A673 (cell line): ENCODE data around the gene NLN. TPM values are rescaled to one million over a fixed set of nuclear protein-coding genes. Genes with fewer than 3 reads are reported as not detected.
A peak's percentile ranks its signal among the peaks of the same experiment; 100 is the strongest.

Experiments used
- BruUV-seq: library from RNA; stranded (reverse); fragments of 400-500 nt; replicated peaks from 2 replicates; lab custom pipeline; 2021; lab: Mats Ljungman, UMichigan
- CTCF ChIA-PET: fragments of 300-600 bp; sonication (Branson Sonifier 250); formaldehyde crosslinking; loops from one replicate; lab custom pipeline; 2022; ENCODE audit warnings: antibody characterized with exemption; lab: Charles Lee
- POLR2A ChIA-PET: fragments of 300-600 bp; sonication (Branson Sonifier 250); formaldehyde crosslinking; loops from one replicate; lab custom pipeline; 2022; ENCODE audit warnings: antibody characterized with exemption; ENCODE audit not compliant: low non-redundant PET; lab: Charles Lee
- DNase-seq: peaks from one replicate; pipeline ENCODE4 v3.0.0-alpha.2; 2015; ENCODE audit warnings: low spot score
- H3K27ac ChIP-seq: fragments of 200-600 bp; sonication (generic); 2 replicates; pipeline ENCODE4 v1.5.1; 2016; ENCODE audit warnings: mixed run types, low read depth, mild to moderate bottlenecking, mixed read lengths, antibody characterized with exemption, low read length; ENCODE audit not compliant: poor library complexity, severe bottlenecking
- H3K27me3 ChIP-seq: fragments of 200-600 bp; sonication (generic); replicated peaks from 2 replicates; pipeline ENCODE4 v1.6.1; 2017; ENCODE audit warnings: mixed run types, low read depth, mild to moderate bottlenecking, mixed read lengths, antibody characterized with exemption, low read length; ENCODE audit not compliant: insufficient read depth, poor library complexity
- H3K36me3 ChIP-seq: fragments of 200-600 bp; sonication (generic); 2 replicates; pipeline ENCODE4 v1.6.1; 2016; ENCODE audit warnings: mixed run types, mild to moderate bottlenecking, mixed read lengths, antibody characterized with exemption, low read length; ENCODE audit not compliant: insufficient read depth, poor library complexity, severe bottlenecking
- H3K4me1 ChIP-seq: fragments of 200-600 bp; sonication (generic); 2 replicates; pipeline ENCODE4 v1.6.1; 2017; ENCODE audit warnings: mixed run types, mild to moderate bottlenecking, mixed read lengths, antibody characterized with exemption, low read length; ENCODE audit not compliant: insufficient read depth, poor library complexity, severe bottlenecking
- H3K4me3 ChIP-seq: fragments of 200-600 bp; sonication (generic); 2 replicates; pipeline ENCODE4 v1.5.1; 2016; ENCODE audit warnings: low read depth, mixed run types, mild to moderate bottlenecking, mixed read lengths, low read length; ENCODE audit not compliant: poor library complexity, severe bottlenecking
- H3K9me3 ChIP-seq: fragments of 200-600 bp; sonication (generic); 2 replicates; pipeline ENCODE4 v1.6.1; 2016; ENCODE audit warnings: mixed run types, low read depth, mild to moderate bottlenecking, mixed read lengths, antibody characterized with exemption, low read length; ENCODE audit not compliant: poor library complexity, severe bottlenecking
- CTCF ChIP-seq: fragments of 300-800, 200-600 bp; sonication (generic); conservative IDR thresholded peaks from 2 replicates; pipeline ENCODE4 v1.5.1; 2017; ENCODE audit warnings: low read depth, mild to moderate bottlenecking, antibody characterized with exemption, low read length, moderate library complexity, mixed read lengths
- EZH2 ChIP-seq: fragments of 200-600 bp; sonication (generic); IDR thresholded peaks from 2 replicates; pipeline ENCODE4 v1.6.1; 2017; ENCODE audit warnings: borderline replicate concordance, low read depth, mild to moderate bottlenecking, mixed read lengths, antibody characterized with exemption, low read length; ENCODE audit not compliant: poor library complexity, severe bottlenecking
- intact Hi-C: fragments of 100-400 bp; cut with micrococcal nuclease; formaldehyde crosslinking; loops from one replicate; pipeline ENCODE4 v1.10.0; 2022; ENCODE audit not compliant: unreplicated experiment
- total RNA-seq: library from RNA; stranded (reverse); gene quantifications from 2 replicates; pipeline ENCODE4 v1.2.3, GENCODE V29; 2021

Gene NLN
- total RNA-seq, 1 experiment from 2014 or later, result 99.9 TPM

GRCh38 chr5:65739162-65739561 lies 17.2 kb downstream of the NLN start:
- no peak overlapping the region for H3K4me3 ChIP-seq
- ChIA-PET POLR2A (no interaction called here), CTCF (no interaction called here)
- BruUV-seq, result no TSS peak
- TF ChIP-seq EZH2 (no peak), CTCF (no peak)
- no peaks in the 10 kb centered on the region for H3K9me3 ChIP-seq
- no peak for DNase-seq
- H3K36me3 ChIP-seq, result no peaks in the 10 kb centered on the region
- H3K4me1 ChIP-seq, result no peaks in the 10 kb centered on the region
- intact Hi-C loops, result no loop called here
- no peak overlapping the region for H3K27ac ChIP-seq
- no peaks in the 10 kb centered on the region for H3K27me3 ChIP-seq

DNA sequence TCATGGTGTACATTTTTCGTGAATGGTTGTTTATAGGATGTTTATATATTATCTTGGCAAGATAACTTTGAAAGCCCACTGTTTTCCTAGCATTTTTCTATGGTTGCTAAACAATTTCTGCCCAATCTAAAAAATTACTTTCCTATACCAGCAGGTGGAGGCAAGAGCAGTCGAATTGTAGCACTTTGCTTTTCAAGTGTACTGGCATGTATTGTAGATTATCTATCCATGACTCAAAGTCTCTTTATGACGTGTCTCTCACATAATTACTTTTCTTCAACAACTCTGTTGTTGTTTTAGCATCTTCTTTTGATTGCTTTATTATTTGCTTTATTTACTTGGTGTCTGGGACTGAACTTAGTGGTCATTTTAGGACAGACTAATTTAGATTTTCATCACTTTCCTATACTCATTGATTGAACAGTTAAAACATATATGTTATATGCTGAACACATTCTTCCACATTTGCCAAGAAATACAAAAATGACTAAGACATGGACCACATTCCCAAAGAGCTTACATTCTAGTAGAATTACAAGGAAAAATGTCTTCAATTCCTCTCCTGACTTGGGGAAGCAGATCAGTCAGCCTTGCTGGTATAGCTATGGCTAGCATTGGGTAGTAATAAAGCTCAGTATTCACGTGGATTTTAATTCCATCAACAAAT lies 20.7 kb downstream of the NLN start:
- Histone ChIP-seq H3K27me3 (no peaks in the 10 kb centered on the region), H3K27ac (no peak overlapping the region), H3K4me1 (no peaks in the 10 kb centered on the region), H3K4me3 (no peak overlapping the region), H3K9me3 (no peaks in the 10 kb centered on the region), H3K36me3 (no peaks in the 10 kb centered on the region)
- ChIA-PET CTCF (no interaction called here), POLR2A (no interaction called here)
- no TSS peak for BruUV-seq
- peak; percentile 67 for TF ChIP-seq CTCF
- TF ChIP-seq EZH2, result no peak
- intact Hi-C loops, result loop anchor here (5.0 kb wide), 1 partner anchor 430 kb away; no protein-coding TSS in a partner anchor
- DNase-seq, result peak; percentile 71

- no peak for TF ChIP-seq CTCF
- no peak for TF ChIP-seq EZH2
- Histone ChIP-seq H3K4me1 (peaks cover 4% of the 10 kb centered on the region), H3K36me3 (no peaks in the 10 kb centered on the region), H3K9me3 (no peaks in the 10 kb centered on the region), H3K27me3 (no peaks in the 10 kb centered on the region), H3K27ac (no peak overlapping the region), H3K4me3 (no peak overlapping the region)
- ChIA-PET POLR2A (no interaction called here), CTCF (no interaction called here)
- BruUV-seq, result no TSS peak
- no peak for DNase-seq
- intact Hi-C loops, result no loop called here
Measured at GRCh38 chr5:65749221-65749844, 27.3 kb downstream of the NLN start.
